Occipital lobe (tissue), 2 donors: ENCODE data around the gene COPB1. TPM values are rescaled to one million over a fixed set of nuclear protein-coding genes. Genes with fewer than 3 reads are reported as not detected.

Source experiments
- DNase-seq: peaks from one replicate; lab custom pipeline; 2025; lab: John Stamatoyannopoulos, UW
- total RNA-seq: library from RNA; depleted of rRNA; stranded (reverse); fragments of >200 nt; gene quantifications from one replicate; pipeline ENCODE4 v1.2.3, GENCODE V29; 2014

Gene COPB1
- total RNA-seq, 1 donor from 2014 or later, result 154 TPM

DNA sequence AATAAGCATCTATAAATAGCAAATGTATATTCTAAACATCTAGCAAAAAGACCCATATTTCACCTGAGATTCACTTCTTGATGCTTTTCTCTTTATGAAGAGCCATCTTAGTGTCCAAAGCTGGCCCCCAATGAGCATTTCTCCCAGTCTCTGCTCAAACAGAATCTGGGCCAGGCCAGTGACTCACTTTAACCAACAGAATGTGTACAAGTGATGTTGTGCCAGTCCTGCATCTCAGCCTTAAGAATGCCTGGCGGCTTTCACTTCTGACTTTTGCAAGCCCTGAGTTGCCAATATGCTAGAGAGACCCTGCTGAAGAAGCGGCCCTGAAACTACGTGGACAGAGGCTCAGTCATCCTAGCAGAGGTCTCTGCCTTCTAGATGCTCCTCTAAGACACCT, 6.9 kb upstream of the COPB1 start:
- DNase-seq, result no peak

DNA sequence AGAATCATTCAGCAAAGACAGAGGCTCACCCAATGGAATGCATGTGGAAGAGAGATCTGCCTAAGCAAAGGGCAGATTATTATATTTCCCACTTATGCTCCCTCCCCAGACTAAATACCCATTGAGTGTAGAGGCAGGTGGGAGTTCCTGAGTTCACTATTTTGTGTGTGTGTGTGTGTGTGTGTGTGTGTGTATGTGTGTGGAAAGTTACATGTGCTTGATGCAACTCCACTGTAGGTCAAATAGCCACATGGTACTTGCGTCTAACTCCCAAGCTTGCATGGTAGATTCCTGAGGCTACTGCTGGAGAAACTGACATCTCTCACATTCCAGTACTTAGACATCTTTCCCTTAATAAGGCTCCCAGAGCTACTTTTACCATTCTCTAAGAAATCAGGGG, 3.4 kb upstream of the COPB1 start:
- DNase-seq, result no peak

DNA sequence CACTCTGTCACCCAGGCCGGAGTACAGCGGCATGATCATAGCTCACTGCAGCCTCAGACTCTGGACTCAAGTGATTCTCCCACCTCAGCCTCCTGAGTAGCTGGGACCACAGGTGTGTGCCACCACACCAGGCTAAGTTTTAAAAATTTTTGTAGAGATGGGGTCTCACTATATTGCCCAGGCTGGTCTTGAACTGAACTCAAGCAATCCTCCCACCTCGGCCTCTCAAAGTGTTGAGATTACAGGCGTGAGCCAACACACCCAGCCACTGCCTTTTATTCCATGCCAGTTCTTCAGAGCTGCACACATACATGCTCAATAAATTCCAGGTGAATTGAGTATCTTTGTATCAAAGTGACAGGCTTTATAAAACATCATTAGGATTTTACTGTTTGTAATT, 2.4 kb upstream of the COPB1 start:
- no peak for DNase-seq

DNA sequence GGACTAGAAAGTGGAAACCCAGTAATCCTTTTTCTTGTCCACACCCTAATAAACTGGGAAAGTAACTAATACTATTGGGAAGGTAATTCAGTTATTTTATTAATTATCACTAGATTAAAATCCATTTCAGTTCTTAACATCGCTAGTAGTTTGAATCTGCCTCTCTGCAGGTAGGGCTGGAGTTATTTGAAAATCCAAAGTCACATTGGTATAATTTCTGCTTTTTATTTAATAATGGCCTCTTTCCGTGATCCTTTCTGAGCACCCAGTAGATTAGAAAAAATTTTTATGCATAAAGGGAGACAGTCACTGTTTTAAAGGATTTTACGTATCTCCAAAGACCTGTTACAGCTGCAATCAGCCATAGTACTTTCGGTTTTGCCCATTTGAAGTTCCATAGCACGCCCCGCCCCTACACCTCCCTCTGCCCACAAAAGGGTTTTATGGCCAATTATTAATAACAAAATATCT, 605 bp upstream of the COPB1 start:
- no peak for DNase-seq

DNA sequence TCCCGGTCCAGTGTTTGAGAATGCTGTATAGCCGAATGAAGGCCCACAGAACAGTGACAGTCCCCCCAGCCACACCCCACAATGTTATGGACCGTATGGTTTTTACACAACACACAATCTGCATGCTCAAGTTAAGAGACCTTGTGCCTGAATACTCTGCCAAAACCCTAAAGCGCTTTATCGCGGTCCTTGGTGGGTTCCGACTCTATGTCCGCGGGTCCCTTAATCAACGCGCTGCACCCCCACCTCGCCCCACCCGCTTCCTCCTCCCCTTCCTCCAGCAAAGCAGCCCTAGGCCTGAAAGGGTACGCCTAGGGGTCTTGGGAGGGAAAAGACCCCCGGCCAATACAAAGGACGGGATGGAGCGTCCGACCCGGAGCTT, 442 bp downstream of the COPB1 start:
- no peak for DNase-seq

DNA sequence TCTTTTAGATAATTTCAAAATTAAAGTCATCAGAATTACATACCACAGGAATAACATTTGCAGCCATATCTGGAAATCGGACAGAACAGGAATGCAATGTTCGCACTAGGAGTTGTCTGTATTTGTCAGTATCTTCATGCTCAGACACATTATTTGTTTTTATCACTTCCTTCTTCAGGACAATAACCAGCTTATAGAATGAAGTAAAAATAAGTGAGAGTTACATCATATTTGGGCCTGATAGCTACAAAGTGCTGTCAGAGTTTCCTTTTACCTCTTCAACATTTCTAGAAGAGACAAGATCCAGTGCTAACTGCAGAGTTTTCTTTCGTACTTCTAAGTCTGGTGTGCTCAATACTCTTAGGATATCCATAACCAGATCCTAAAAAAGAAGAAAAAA, 18.9 kb downstream of the COPB1 start:
- DNase-seq, result no peak

DNA sequence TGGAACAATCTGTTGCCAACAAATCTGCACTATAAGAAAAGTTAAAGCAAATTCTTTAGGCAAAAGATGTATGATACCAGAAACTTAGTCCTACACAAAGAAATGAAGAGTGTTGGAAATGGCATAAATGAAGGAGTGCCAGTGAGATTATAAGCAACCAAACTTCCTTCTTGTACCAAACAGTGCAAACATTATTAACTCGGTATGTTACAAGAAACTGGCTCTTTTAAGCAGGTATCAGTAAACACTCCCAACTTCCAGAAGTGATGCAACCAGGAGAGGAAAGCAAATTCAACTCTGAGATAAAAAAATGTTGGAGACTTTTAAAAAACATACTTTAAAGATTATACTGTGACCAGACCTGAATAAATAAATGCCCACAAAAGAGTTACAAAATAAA, 28.5 kb downstream of the COPB1 start:
- no peak for DNase-seq

DNA sequence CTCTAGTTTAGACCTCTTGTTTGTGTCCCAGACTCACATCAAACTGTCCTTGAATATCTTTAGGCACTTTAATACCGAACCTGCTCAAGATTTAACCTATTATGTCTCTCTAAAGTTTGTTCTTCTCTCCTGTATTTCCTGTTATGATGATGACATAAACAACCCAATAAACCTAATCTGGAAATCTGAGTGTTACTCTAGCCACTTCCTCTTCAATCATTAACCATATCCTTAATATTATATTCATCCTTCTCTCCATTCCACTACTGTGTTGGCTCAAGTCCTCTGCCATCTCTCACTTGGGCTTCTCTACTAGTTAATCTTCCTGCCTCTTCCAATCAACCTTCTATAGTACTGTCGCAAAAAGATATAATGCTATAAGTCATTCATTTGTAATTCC, 36.0 kb downstream of the COPB1 start:
- no peak for DNase-seq

DNA sequence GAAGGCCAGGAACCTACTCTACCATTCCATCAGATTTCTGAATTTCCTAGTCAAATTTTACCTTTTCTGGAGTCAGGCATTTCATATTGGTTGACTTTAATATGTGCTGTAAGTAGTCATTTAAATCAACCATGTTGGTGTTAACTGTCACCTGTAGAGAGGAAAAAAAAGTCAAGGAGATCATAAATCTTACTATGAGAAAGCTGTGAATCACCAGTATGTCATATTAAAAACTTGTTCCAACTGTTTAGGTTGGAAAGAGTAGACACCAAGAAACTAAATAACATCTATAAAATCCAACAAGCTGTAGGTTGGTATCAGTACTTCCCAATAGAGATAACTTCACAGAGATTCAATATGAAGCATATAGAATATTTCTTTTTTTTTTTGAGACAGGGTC, 39.5 kb downstream of the COPB1 start:
- DNase-seq, result no peak

DNA sequence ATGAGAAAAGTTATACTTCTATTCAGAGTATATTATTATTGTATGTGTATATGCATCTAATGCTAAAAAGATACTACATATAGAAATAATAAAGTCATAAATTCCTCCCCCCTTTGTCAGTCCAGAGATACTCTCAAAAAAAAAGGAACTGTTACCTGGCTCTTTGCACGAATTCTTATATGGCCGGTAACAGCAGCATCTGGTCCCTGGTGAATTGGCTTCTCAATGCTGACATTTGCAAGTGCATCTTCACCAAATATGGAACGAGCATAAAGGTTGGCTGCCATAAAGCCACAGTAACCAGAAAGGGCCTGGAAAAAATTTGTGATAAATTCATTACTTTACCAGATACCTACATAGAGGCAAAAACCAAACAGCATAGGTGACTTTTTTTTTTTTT, 41.2 kb downstream of the COPB1 start:
- DNase-seq, result no peak

DNA sequence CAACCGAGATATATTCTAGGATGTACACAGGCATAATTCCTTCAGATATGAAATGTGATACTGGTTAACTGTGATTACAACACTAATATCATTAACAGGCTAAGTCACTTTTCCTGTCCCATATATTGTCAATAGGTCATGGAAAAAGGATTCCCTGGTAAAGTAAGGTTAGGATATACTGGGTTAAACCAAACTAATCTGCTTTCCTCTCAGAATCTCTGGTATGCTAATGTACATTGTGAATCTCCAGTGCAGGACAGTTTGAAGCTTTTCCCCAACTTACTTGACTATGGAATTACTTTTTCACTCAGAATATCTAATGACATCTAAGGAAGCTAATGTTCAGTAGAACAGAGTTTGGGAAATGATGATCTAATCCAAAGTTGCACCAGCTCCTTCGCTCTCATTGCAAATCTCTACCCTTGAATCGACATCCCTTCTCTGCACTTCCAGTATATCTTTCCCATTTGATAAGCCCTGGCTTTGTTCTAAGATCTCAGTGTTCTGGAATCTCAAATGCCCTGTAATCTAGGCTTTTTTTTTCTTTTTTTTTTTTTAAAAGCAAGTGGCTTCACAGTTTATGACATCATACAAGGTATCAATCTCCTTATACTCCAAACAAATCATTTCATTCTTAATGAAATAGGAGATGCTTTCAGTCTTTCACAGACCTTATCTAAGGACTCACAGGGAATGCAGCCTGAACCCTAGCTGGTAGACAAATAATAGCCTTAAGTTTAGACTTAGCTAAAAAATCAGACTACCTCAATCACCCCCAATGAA, 43.8 kb downstream of the COPB1 start:
- no peak for DNase-seq

DNA sequence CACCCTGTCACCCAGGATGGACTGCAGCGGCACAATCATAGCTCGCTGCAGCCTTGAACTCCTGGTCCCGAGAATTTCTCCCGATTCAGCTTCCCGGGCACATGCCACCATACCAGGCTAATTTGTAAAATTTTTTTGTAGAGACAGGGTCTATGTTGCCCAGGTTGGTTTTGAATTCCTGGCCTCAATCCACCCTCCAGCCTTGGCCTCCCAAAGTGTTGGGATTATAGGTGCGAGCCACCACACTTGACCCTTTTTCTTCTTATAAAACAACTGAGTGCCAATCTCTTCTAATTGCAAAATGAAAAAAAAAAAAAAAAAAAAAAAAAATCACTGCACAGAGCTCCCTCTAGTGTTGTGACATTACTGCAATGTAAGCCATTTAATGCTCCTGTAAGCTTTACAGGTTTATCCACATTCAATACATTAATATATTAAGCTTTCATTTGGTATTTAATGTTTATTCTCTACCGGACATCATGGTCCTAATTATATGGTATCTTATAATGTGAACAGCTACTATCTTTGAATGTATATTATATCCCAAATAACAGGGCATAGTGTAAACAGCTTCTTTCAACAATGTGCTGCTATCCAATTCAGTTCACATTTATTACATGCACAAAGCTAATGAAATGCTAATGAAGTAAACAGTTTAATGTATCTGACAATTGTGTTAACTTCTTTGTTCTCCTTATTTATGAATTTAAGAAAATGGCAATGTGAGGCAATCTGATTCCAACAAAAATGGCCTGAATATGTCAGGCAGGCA, 44.6 kb downstream of the COPB1 start:
- DNase-seq, result no peak

DNA sequence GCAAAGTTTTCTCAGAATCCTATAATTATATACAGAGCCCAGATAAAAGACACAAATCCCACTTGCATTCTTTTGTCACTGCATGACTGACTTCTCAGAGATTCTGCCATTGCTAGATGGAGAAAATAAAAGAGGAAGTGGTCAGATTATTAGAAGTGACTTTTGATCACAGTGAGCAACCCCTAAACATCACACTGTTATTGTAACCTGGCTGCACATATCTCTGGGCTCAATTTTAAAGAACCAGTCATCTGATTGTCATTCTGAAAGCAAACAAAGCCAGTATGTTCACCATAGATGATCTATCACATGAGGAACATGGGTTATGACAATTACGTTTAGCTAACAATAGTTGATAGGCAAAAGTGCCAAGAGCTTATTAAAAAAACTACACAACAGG, 47.8 kb downstream of the COPB1 start:
- no peak for DNase-seq

DNA sequence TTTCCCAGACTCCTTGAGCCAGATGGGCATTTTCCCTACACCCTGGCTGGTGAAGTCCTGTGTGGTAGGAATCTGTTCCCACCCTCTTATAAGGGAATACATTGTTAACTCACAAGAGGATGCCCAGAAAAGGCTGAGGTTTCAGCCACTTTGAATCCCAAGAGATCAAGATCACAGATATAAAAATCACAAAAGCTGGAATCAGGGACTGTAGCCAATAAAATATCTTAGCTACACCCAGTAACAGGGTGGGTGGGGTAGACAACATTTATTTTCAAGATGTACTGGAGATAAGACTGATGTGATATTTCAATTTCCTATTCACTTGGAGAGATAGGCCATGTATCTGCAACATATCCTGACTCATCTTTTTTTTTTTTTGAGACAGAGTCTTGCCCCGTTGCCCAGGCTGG, 50.3 kb downstream of the COPB1 start:
- no peak for DNase-seq

DNA sequence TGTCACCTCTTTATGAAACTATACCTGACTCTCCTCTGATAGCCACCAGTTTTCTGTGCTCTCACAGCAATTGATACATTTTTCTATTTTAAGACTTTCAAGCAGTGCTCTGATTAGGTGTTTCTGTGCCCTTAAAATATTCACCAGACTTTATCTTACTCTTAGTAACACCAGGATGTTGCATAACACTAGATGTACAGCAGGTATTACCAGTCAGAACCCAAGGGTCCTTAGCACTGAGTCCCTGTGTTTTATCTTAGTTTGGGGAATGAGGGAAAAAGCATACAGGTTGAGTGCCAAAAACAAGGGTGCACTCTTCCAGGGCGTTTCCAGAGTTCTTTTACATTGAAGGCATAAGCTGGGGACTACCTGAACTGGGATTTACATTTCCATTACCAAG, 51.4 kb downstream of the COPB1 start:
- no peak for DNase-seq

DNA sequence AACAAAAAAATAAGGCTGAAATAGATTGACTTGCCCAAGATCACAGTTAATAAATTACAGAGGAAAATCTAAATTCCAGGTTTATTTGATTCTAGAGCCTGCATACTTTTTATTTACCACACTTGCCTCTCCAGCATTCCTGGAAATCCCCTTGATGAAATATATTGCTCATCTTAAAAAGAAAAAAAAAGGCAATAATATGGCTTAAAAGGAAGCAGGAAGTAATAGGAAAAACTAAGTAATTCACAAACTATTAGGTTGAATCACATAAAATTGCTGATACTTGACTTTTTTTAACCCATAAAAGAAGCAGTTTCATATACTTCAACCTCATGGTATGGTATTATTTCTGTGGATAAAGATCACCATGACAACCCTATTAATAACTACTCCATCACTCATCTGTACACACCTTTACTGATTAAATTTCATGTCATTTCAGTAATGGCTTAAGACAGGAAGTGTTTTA, 52.9 kb downstream of the COPB1 start:
- DNase-seq, result no peak

DNA sequence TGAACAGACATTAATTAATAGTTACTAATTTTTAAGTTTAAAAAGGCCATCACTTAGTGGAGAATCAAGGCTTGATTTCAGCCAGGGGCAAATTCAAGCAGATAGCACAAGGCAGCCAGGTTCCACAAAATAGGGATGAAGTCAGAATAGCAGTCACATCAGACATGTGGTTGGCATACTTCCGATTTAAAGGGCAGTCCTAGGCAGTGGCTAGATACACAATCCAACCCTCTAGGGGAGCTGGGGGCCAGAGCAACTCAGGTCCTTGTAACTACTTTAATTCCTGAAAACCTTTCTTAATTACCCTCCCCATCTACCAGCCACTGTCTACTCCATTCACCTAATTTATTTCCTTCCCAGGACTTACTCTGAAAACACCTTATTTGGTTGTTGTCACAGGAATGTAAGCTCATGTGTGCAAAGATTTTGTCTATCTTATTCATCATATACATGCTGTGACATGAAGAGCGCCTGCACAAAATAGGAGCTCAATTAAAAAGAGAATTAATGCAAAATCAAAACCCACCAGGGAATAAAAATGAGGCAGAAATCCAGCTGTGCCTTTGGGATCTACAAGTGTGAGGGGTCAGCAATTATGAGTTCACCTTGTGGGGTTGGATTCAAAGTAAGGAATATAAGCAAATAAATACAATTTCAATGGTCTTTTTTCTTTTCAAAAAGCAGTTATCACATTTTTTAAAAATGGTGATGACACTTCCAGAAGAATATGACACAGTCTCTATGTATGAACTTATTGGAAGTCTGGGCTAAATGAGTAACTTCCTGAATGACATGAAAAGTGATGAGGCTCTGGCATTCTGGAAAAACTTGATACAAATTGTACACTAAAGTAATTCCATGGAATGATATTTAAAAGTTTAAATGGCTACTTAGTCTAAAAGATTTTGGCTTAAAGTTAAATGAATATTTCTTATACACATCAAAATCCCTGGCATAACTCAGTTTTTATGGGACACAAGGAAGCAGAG, 53.8 kb downstream of the COPB1 start:
- DNase-seq, result no peak

DNA sequence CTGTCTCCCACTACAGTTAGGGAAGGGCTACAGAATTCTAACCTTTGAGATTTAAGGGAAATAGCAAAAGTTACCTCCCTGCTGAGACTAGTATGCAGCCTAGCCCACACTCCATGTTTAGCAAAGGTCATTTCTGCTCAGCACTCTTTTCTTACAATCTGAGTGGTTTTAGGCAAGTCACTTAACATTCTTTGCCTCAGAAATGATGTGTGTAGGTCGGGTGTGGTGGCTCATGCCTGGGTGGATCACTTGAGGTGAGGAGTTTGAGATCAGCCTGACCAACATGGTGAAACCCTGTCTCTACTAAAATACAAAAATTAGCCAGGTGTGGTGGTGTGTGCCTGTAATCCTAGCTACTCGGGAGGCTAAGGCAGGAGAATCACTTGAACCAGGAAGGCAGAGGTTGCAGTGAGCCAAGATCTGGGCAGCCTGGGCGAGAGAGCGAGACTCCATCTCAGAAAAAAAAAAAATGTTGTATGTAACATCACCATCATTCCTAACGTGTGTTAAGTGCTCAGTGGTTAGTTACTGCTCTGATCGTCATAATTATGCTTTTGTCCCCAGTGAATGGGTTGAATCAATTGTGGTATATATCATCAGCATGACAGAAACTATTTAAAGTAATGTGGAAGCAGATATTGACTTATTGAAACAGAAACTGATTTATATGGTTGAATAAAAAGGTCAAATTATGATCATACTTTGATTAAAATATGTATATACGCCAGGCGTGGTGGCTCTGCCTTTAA, 55.0 kb downstream of the COPB1 start:
- no peak for DNase-seq

DNA sequence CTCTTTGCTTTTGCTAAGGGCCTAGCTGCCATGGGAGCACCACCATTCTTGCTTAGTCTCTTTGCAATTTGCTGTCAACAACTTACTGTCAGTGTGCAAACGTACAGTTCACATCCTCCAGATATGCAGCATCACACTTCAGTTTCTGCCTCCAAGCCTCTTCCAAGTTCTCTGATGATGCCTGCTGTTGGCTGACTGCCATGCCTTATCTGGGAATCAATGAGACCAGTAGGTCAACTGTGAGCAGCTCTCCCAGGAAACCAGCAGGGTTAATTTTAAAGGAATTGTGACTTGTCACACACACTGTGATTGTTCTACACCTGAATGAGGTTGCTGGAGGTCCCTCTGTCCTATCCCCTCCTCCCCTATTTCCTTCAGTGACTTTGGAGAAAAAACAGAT, 56.0 kb downstream of the COPB1 start:
- no peak for DNase-seq

DNA sequence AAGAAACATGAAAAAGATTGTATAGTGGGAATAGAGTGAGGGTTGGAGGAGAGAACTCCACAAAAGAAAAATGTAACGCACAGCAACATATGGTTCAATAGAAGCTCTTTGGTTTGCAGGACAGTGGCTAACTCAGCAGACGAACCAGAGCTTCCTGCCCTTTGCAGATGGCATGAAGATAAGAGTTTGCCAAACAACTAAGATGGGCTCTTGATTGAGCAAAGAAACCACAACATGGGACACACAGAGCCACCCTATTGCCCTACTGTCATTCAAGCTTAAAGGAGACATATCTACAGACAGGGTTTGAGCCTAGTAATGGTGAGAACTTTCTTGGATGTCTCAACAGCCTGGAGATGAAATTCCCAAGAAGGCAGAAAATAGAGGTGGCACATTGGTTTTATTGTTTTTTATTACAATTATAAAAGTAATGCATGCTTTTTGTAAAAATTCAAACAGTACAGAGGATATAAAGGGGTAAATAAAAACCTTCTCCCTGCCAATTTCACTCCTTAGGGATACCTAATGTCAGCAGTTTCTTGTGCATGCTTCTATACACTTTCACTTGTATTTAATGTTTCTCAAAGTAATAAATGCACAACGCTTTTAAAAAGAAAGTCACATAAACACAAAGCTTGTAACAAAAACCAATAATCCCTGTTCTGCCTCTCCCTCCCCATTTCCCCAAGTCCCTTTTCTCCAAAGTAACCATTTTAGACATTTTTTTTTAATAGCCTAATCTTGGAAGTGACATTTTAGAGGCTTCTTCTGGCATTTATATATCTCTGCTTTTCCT, 63.7 kb downstream of the COPB1 start:
- no peak for DNase-seq
